Neural progenitor cell (in vitro differentiated cells): ENCODE data around the gene CPXCR1. TPM values are rescaled to one million over a fixed set of nuclear protein-coding genes. Genes with fewer than 3 reads are reported as not detected.

Source experiments
- DNase-seq: peaks from one replicate; pipeline ENCODE4 v3.0.0-alpha.2; 2016; ENCODE audit warnings: low spot score
- H2AFZ ChIP-seq: fragments of 200-600 bp; sonication (generic); replicated peaks from 2 replicates; pipeline ENCODE4 v1.6.1; 2016; ENCODE audit warnings: antibody characterized with exemption
- H3F3A ChIP-seq: fragments of 200-600 bp; sonication (generic); 2 replicates; pipeline ENCODE4 v1.6.1; 2016; ENCODE audit warnings: antibody characterized with exemption, low read depth
- H3K27ac ChIP-seq: fragments of 200-600 bp; sonication (generic); 2 replicates; pipeline ENCODE4 v1.5.1; 2016; ENCODE audit warnings: mild to moderate bottlenecking
- H3K27me3 ChIP-seq: fragments of 200-600 bp; sonication (generic); 2 replicates; pipeline ENCODE4 v1.6.1; 2016; ENCODE audit warnings: mild to moderate bottlenecking, moderate library complexity
- H3K36me3 ChIP-seq: fragments of 200-600 bp; sonication (generic); 2 replicates; pipeline ENCODE4 v1.5.1; 2016
- H3K4me1 ChIP-seq: fragments of 200-600 bp; sonication (generic); 2 replicates; pipeline ENCODE4 v1.6.1; 2016; ENCODE audit warnings: mixed run types
- H3K4me2 ChIP-seq: fragments of 200-600 bp; sonication (generic); 2 replicates; pipeline ENCODE4 v1.6.1; 2016
- H3K4me3 ChIP-seq: fragments of 200-600 bp; sonication (generic); 2 replicates; pipeline ENCODE4 v1.5.1; 2016
- H3K79me2 ChIP-seq: fragments of 200-600 bp; sonication (generic); 2 replicates; pipeline ENCODE4 v1.6.1; 2016; ENCODE audit warnings: low read depth
- H3K9ac ChIP-seq: fragments of 200-600 bp; sonication (generic); 2 replicates; pipeline ENCODE4 v1.6.1; 2016
- H3K9me3 ChIP-seq: fragments of 200-600 bp; sonication (generic); 2 replicates; pipeline ENCODE4 v1.5.1; 2016; ENCODE audit warnings: low read depth
- H4K20me1 ChIP-seq: fragments of 200-600 bp; sonication (generic); 2 replicates; pipeline ENCODE4 v1.6.1; 2016; ENCODE audit warnings: low read depth
- H3K27ac Mint-ChIP-seq: 3 replicates; pipeline ENCODE4 v1.8.0; 2021; ENCODE audit warnings: mixed read lengths
- H3K27me3 Mint-ChIP-seq: 2 replicates; pipeline ENCODE4 v1.8.0; 2022; ENCODE audit warnings: low read depth, mild to moderate bottlenecking, inconsistent platforms, moderate library complexity, mixed read lengths; ENCODE audit not compliant: insufficient read depth
- H3K36me3 Mint-ChIP-seq: 3 replicates; pipeline ENCODE4 v1.8.0; 2021; ENCODE audit warnings: mixed read lengths
- H3K4me1 Mint-ChIP-seq: 3 replicates; pipeline ENCODE4 v1.8.0; 2021; ENCODE audit warnings: mixed read lengths
- H3K4me3 Mint-ChIP-seq: 3 replicates; pipeline ENCODE4 v1.8.0; 2021; ENCODE audit warnings: mild to moderate bottlenecking, moderate library complexity, mixed read lengths
- H3K9me3 Mint-ChIP-seq: 3 replicates; pipeline ENCODE4 v1.8.0; 2020; ENCODE audit warnings: mixed read lengths
- EZH2 ChIP-seq: fragments of 200-600 bp; sonication (generic); IDR thresholded peaks from 2 replicates; pipeline ENCODE4 v1.6.1; 2017; ENCODE audit warnings: antibody characterized with exemption, mild to moderate bottlenecking, moderate library complexity
- EZH2phosphoT487 ChIP-seq: fragments of 200-600 bp; sonication (generic); IDR thresholded peaks from 2 replicates; pipeline ENCODE4 v1.6.1; 2017; ENCODE audit warnings: antibody characterized with exemption
- total RNA-seq: library from RNA; depleted of rRNA; stranded (reverse); fragments of >200 nt; gene quantifications from 2 replicates; pipeline ENCODE4 v1.2.3, GENCODE V29; 2015; ENCODE audit warnings: low replicate concordance
- TF ChIP-seq, protein P1 (sequence below): fragments of 200-600 bp; sonication (generic); IDR thresholded peaks from 2 replicates; pipeline ENCODE4 v1.5.1; 2017; ENCODE audit warnings: antibody characterized with exemption, mild to moderate bottlenecking

The CPXCR1 gene
- total RNA-seq, 1 donor from 2014 or later, result not detected

DNA sequence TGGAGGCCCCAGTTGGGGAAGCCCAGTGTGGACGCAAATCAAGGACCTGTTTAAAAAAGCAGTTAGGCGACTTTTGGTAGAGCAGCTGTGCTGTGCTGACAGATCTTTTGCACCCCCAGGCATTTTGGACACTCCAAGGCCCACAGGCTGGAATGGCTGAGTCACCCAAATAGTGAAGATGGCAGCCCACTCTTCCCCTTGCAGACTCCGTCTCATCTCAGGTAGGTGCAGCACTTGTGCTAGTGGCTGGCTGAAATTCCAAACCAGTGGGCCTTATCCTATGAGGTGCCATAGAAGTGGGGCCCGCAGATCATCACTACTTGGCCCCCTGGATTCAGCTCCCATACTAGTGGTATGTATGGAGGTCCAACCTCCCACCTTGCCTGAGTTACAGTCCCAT, 42.8 kb downstream of the CPXCR1 start:
- no peaks in the 10 kb centered on the region for H3K36me3 ChIP-seq
- no peaks in the 10 kb centered on the region for H3K9me3 ChIP-seq
- Mint-ChIP-seq H3K27me3 (no peaks in the 10 kb centered on the region), H3K4me1 (no peaks in the 10 kb centered on the region), H3K9me3 (peaks cover 15% of the 10 kb centered on the region), H3K4me3 (no peak overlapping the region), H3K36me3 (peaks cover 2% of the 10 kb centered on the region), H3K27ac (no peak overlapping the region)
- H3K4me1 ChIP-seq, result no peaks in the 10 kb centered on the region
- H3K4me3 ChIP-seq, result no peak overlapping the region
- no peak overlapping the region for H2AFZ ChIP-seq
- H3K4me2 ChIP-seq, result no peak overlapping the region
- no peaks in the 10 kb centered on the region for H4K20me1 ChIP-seq
- H3K27ac ChIP-seq, result no peak overlapping the region
- H3K9ac ChIP-seq, result no peak overlapping the region
- TF ChIP-seq, protein P1, sequence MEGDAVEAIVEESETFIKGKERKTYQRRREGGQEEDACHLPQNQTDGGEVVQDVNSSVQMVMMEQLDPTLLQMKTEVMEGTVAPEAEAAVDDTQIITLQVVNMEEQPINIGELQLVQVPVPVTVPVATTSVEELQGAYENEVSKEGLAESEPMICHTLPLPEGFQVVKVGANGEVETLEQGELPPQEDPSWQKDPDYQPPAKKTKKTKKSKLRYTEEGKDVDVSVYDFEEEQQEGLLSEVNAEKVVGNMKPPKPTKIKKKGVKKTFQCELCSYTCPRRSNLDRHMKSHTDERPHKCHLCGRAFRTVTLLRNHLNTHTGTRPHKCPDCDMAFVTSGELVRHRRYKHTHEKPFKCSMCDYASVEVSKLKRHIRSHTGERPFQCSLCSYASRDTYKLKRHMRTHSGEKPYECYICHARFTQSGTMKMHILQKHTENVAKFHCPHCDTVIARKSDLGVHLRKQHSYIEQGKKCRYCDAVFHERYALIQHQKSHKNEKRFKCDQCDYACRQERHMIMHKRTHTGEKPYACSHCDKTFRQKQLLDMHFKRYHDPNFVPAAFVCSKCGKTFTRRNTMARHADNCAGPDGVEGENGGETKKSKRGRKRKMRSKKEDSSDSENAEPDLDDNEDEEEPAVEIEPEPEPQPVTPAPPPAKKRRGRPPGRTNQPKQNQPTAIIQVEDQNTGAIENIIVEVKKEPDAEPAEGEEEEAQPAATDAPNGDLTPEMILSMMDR, result no peak
- no peak for TF ChIP-seq EZH2phosphoT487
- TF ChIP-seq EZH2, result no peak
- no peaks in the 10 kb centered on the region for H3F3A ChIP-seq
- no peaks in the 10 kb centered on the region for H3K79me2 ChIP-seq
- no peak for DNase-seq
- no peaks in the 10 kb centered on the region for H3K27me3 ChIP-seq
